ENCODE results near the gene ADAM23. TPM values are rescaled to one million over a fixed set of nuclear protein-coding genes. Genes with fewer than 3 reads are reported as not detected.

ADAM23 gene
- polyA plus RNA-seq, 3 donors from 2014 or later = not detected

- H3K4me1 Mint-ChIP-seq = no peaks in the 10 kb centered on the region
- H3K4me3 Mint-ChIP-seq = no peak overlapping the region
- no peaks in the 10 kb centered on the region for H3K36me3 Mint-ChIP-seq
- H3K9me3 Mint-ChIP-seq = peaks cover 0 to 6% (median 0%) of the 10 kb centered on the region in 6 donors
- no peak for DNase-seq
- no peak overlapping the region for H3K27ac Mint-ChIP-seq
- peaks cover 0 to 7% (median 2%) of the 10 kb centered on the region in 3 donors for H3K27me3 Mint-ChIP-seq (ENCODE audit: low read depth in 3 of 3)
Observed at GRCh38 chr2:206431439-206431838, 11.9 kb upstream of the ADAM23 start.

- Mint-ChIP-seq H3K9me3 (peaks cover 0 to 6% (median 0%) of the 10 kb centered on the region in 6 donors), H3K4me1 (no peaks in the 10 kb centered on the region), H3K4me3 (no peak overlapping the region), H3K27ac (no peak overlapping the region), H3K27me3 (ENCODE audit: low read depth in 3 of 3) (peaks cover 0 to 7% (median 2%) of the 10 kb centered on the region in 3 donors), H3K36me3 (no peaks in the 10 kb centered on the region)
- DNase-seq = no peak
Observed at GRCh38 chr2:206432193-206433082, 10.9 kb upstream of the ADAM23 start.

GRCh38 chr2:206433190-206433589, 10.1 kb upstream of the ADAM23 start:
- H3K4me1 Mint-ChIP-seq = no peaks in the 10 kb centered on the region
- no peak overlapping the region for H3K27ac Mint-ChIP-seq
- H3K27me3 Mint-ChIP-seq (ENCODE audit: low read depth in 3 of 3) = peaks cover 0 to 7% (median 2%) of the 10 kb centered on the region in 3 donors
- H3K36me3 Mint-ChIP-seq = no peaks in the 10 kb centered on the region
- H3K9me3 Mint-ChIP-seq = peaks cover 0 to 6% (median 0%) of the 10 kb centered on the region in 6 donors
- no peak overlapping the region for H3K4me3 Mint-ChIP-seq
- DNase-seq = no peak

GRCh38 chr2:206433686-206434085, 9.6 kb upstream of the ADAM23 start:
- H3K36me3 Mint-ChIP-seq = no peaks in the 10 kb centered on the region
- no peak overlapping the region for H3K4me3 Mint-ChIP-seq
- H3K27me3 Mint-ChIP-seq (ENCODE audit: low read depth in 3 of 3) = peaks cover 0 to 4% (median 2%) of the 10 kb centered on the region in 3 donors
- peaks cover 0 to 3% (median 0%) of the 10 kb centered on the region in 6 donors for H3K9me3 Mint-ChIP-seq
- H3K4me1 Mint-ChIP-seq = no peaks in the 10 kb centered on the region
- no peak overlapping the region for H3K27ac Mint-ChIP-seq
- DNase-seq = no peak

- no peaks in the 10 kb centered on the region for H3K9me3 Mint-ChIP-seq
- no peak overlapping the region for H3K4me3 Mint-ChIP-seq
- H3K27ac Mint-ChIP-seq = no peak overlapping the region
- H3K36me3 Mint-ChIP-seq = no peaks in the 10 kb centered on the region
- peaks cover 3 to 5% (median 4%) of the 10 kb centered on the region in 3 donors for H3K27me3 Mint-ChIP-seq (ENCODE audit: low read depth in 3 of 3)
- no peak for DNase-seq
- H3K4me1 Mint-ChIP-seq = no peaks in the 10 kb centered on the region
Observed at GRCh38 chr2:206435742-206436141, 7.6 kb upstream of the ADAM23 start.

- no peak overlapping the region for H3K4me3 Mint-ChIP-seq
- H3K27me3 Mint-ChIP-seq (ENCODE audit: low read depth in 3 of 3) = peaks cover 7 to 18% (median 11%) of the 10 kb centered on the region in 3 donors
- peaks cover 0 to 5% (median 0%) of the 10 kb centered on the region in 6 donors for H3K9me3 Mint-ChIP-seq
- peaks cover 0 to 5% (median 0%) of the 10 kb centered on the region in 3 donors for H3K36me3 Mint-ChIP-seq
- DNase-seq = no peak
- H3K4me1 Mint-ChIP-seq = peaks cover 0 to 10% of the 10 kb centered on the region in 2 donors
- H3K27ac Mint-ChIP-seq = no peak overlapping the region
Observed at GRCh38 chr2:206438196-206438724, 5.1 kb upstream of the ADAM23 start.

- H3K27ac Mint-ChIP-seq = no peak overlapping the region
- peaks cover 0 to 5% (median 0%) of the 10 kb centered on the region in 3 donors for H3K36me3 Mint-ChIP-seq
- peak overlapping the region in 4 of 5 donors; percentile 5 to 45 (median 27) for H3K4me3 Mint-ChIP-seq
- peaks cover 0 to 5% (median 0%) of the 10 kb centered on the region in 6 donors for H3K9me3 Mint-ChIP-seq
- H3K27me3 Mint-ChIP-seq (ENCODE audit: low read depth in 3 of 3) = peaks cover 8 to 33% (median 21%) of the 10 kb centered on the region in 3 donors
- H3K4me1 Mint-ChIP-seq = peaks cover 2 to 10% of the 10 kb centered on the region in 2 donors
- DNase-seq = no peak
Observed at GRCh38 chr2:206442474-206442832, 879 bp upstream of the ADAM23 start.

- no peak for DNase-seq
- Mint-ChIP-seq H3K4me3 (peak overlapping the region in 2 of 5 donors; percentile 47 to 76), H3K27ac (no peak overlapping the region), H3K9me3 (peaks cover 0 to 8% (median 0%) of the 10 kb centered on the region in 6 donors), H3K4me1 (peaks cover 2 to 10% of the 10 kb centered on the region in 2 donors), H3K36me3 (peaks cover 0 to 5% (median 0%) of the 10 kb centered on the region in 3 donors), H3K27me3 (ENCODE audit: low read depth in 3 of 3) (peaks cover 8 to 33% (median 21%) of the 10 kb centered on the region in 3 donors)
Observed at GRCh38 chr2:206443735-206444527, 599 bp downstream of the ADAM23 start.

- Mint-ChIP-seq H3K27ac (no peak overlapping the region), H3K4me3 (no peak overlapping the region), H3K27me3 (ENCODE audit: low read depth in 3 of 3) (peaks cover 8 to 30% (median 19%) of the 10 kb centered on the region in 3 donors), H3K36me3 (peaks cover 0 to 5% (median 0%) of the 10 kb centered on the region in 3 donors), H3K4me1 (peaks cover 2 to 10% of the 10 kb centered on the region in 2 donors), H3K9me3 (peaks cover 0 to 9% (median 1%) of the 10 kb centered on the region in 6 donors)
- DNase-seq = no peak
Observed at GRCh38 chr2:206445948-206446347, 2.6 kb downstream of the ADAM23 start.

GRCh38 chr2:206452242-206452641, 8.9 kb downstream of the ADAM23 start:
- H3K9me3 Mint-ChIP-seq = peaks cover 0 to 7% (median 4%) of the 10 kb centered on the region in 6 donors
- H3K36me3 Mint-ChIP-seq = no peaks in the 10 kb centered on the region
- no peaks in the 10 kb centered on the region for H3K4me1 Mint-ChIP-seq
- DNase-seq = no peak
- H3K4me3 Mint-ChIP-seq = no peak overlapping the region
- H3K27ac Mint-ChIP-seq = no peak overlapping the region
- peaks cover 0 to 2% (median 1%) of the 10 kb centered on the region in 3 donors for H3K27me3 Mint-ChIP-seq (ENCODE audit: low read depth in 3 of 3)

GRCh38 chr2:206452750-206453149, 9.4 kb downstream of the ADAM23 start:
- Mint-ChIP-seq H3K36me3 (no peaks in the 10 kb centered on the region), H3K27me3 (ENCODE audit: low read depth in 3 of 3) (peaks cover 0 to 2% (median 1%) of the 10 kb centered on the region in 3 donors), H3K9me3 (peaks cover 0 to 7% (median 4%) of the 10 kb centered on the region in 6 donors), H3K4me1 (no peaks in the 10 kb centered on the region), H3K27ac (no peak overlapping the region), H3K4me3 (no peak overlapping the region)
- DNase-seq = no peak

GRCh38 chr2:206456078-206456754, 12.9 kb downstream of the ADAM23 start:
- Mint-ChIP-seq H3K4me1 (no peaks in the 10 kb centered on the region), H3K36me3 (no peaks in the 10 kb centered on the region), H3K27ac (no peak overlapping the region), H3K9me3 (peaks cover 0 to 5% (median 0%) of the 10 kb centered on the region in 6 donors), H3K27me3 (ENCODE audit: low read depth in 3 of 3) (peaks cover 0 to 2% (median 1%) of the 10 kb centered on the region in 3 donors), H3K4me3 (no peak overlapping the region)
- DNase-seq = no peak

- H3K27ac Mint-ChIP-seq = no peak overlapping the region
- DNase-seq = no peak
- H3K4me1 Mint-ChIP-seq = no peaks in the 10 kb centered on the region
- peaks cover 0 to 3% (median 2%) of the 10 kb centered on the region in 3 donors for H3K27me3 Mint-ChIP-seq (ENCODE audit: low read depth in 3 of 3)
- H3K36me3 Mint-ChIP-seq = no peaks in the 10 kb centered on the region
- no peak overlapping the region for H3K4me3 Mint-ChIP-seq
- peaks cover 0 to 5% (median 1%) of the 10 kb centered on the region in 6 donors for H3K9me3 Mint-ChIP-seq
Observed at GRCh38 chr2:206457188-206457634, 13.9 kb downstream of the ADAM23 start.
